NK-92 (cell line): ENCODE results near the gene RAB11FIP3.
"Not testable (repeated sequence)": the region's sequence is repeated elsewhere in the genome, so short reads cannot be mapped to it uniquely, and the experiment has no call there.

ENCODE experiments used
- DNase-seq: peaks from one replicate; lab custom pipeline; 2025; ENCODE audit not compliant: unreplicated experiment; lab: John Stamatoyannopoulos, UW

Gene RAB11FIP3

GRCh38 chr16:415170-415498 is 10.3 kb upstream of the RAB11FIP3 start:
- not testable (repeated sequence) for DNase-seq

- DNase-seq: not testable (repeated sequence)
Measured at GRCh38 chr16:422179-422578, 3.3 kb upstream of the RAB11FIP3 start.

GRCh38 chr16:424033-424622 is 1.3 kb upstream of the RAB11FIP3 start:
- no peak for DNase-seq

- DNase-seq: no peak
Measured at GRCh38 chr16:424623-425081, 797 bp upstream of the RAB11FIP3 start.

GRCh38 chr16:425740-426114 is 278 bp downstream of the RAB11FIP3 start:
- DNase-seq: no peak

GRCh38 chr16:426115-426905 is 861 bp downstream of the RAB11FIP3 start:
- DNase-seq: no peak

- DNase-seq: no peak
Measured at GRCh38 chr16:426906-427249, 1.4 kb downstream of the RAB11FIP3 start.

GRCh38 chr16:427250-427649 is 1.8 kb downstream of the RAB11FIP3 start:
- no peak for DNase-seq

- no peak for DNase-seq
Measured at GRCh38 chr16:430904-431303, 5.5 kb downstream of the RAB11FIP3 start.

GRCh38 chr16:440627-441026 is 15.2 kb downstream of the RAB11FIP3 start:
- DNase-seq: no peak

GRCh38 chr16:441447-441846 is 16.0 kb downstream of the RAB11FIP3 start:
- no peak for DNase-seq

- DNase-seq: no peak
Measured at GRCh38 chr16:442976-443375, 17.5 kb downstream of the RAB11FIP3 start.

GRCh38 chr16:444027-444426 is 18.6 kb downstream of the RAB11FIP3 start:
- DNase-seq: no peak

GRCh38 chr16:445566-445965 is 20.1 kb downstream of the RAB11FIP3 start:
- no peak for DNase-seq

- no peak for DNase-seq
Measured at GRCh38 chr16:450385-450784, 24.9 kb downstream of the RAB11FIP3 start.

- DNase-seq: no peak
Measured at GRCh38 chr16:450785-451512, 25.5 kb downstream of the RAB11FIP3 start.

GRCh38 chr16:454397-454940 is 29.0 kb downstream of the RAB11FIP3 start:
- no peak for DNase-seq

GRCh38 chr16:455453-455852 is 30.0 kb downstream of the RAB11FIP3 start:
- DNase-seq: no peak

- DNase-seq: no peak
Measured at GRCh38 chr16:456891-457483, 31.5 kb downstream of the RAB11FIP3 start.

- DNase-seq: no peak
Measured at GRCh38 chr16:457732-458400, 32.4 kb downstream of the RAB11FIP3 start.

- DNase-seq: no peak
Measured at GRCh38 chr16:459761-460160, 34.3 kb downstream of the RAB11FIP3 start.
